Measurements from ENCODE around the gene DOCK10.

The DOCK10 gene

DNA sequence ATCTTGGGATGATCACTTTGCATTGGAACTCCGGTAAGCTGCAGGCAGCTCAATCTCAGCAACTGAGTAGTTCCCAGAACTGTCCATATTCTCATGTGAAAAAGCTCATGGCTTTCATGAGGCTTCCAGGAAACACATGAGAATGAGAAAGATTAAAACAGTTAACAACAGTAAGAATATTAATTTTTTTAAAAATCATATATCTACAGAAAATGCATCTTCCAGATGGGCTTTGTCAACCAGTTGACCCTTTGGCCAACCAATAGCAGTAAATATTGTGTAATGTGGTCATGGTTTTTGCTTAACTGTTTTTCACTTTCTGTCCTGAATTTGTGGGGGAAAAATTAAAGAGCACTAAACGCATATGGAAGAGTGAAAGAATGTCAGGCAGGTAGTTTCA lies 194.9 kb downstream of the DOCK10 start:
- ATAC-seq (ENCODE audit: insufficient read depth, low read depth) (no peak), DNase-seq (no peak)
- no peak overlapping the region for H3K4me3 ChIP-seq (ENCODE audit: low read depth in 1 of 2, low read length in 2 of 2)
- no peak overlapping the region for H3K27ac ChIP-seq (ENCODE audit: low read length)
- H3K9me3 ChIP-seq (ENCODE audit: insufficient read depth, low read length, severe bottlenecking), result no peaks in the 10 kb centered on the region
- no peak overlapping the region for H3K9ac ChIP-seq (ENCODE audit: low read depth, low read length)
- H4K20me1 ChIP-seq (ENCODE audit: insufficient read depth, low read length), result no peaks in the 10 kb centered on the region
- H3K4me1 ChIP-seq (ENCODE audit: insufficient read depth, low read length), result no peaks in the 10 kb centered on the region
- no peak overlapping the region for H2AFZ ChIP-seq (ENCODE audit: low read depth, low read length)
- H3K36me3 ChIP-seq (ENCODE audit: insufficient read depth, low read length), result peaks cover 80% of the 10 kb centered on the region
- no peak overlapping the region for H3K4me2 ChIP-seq (ENCODE audit: insufficient read depth, low read length)
- TF ChIP-seq, protein P1, sequence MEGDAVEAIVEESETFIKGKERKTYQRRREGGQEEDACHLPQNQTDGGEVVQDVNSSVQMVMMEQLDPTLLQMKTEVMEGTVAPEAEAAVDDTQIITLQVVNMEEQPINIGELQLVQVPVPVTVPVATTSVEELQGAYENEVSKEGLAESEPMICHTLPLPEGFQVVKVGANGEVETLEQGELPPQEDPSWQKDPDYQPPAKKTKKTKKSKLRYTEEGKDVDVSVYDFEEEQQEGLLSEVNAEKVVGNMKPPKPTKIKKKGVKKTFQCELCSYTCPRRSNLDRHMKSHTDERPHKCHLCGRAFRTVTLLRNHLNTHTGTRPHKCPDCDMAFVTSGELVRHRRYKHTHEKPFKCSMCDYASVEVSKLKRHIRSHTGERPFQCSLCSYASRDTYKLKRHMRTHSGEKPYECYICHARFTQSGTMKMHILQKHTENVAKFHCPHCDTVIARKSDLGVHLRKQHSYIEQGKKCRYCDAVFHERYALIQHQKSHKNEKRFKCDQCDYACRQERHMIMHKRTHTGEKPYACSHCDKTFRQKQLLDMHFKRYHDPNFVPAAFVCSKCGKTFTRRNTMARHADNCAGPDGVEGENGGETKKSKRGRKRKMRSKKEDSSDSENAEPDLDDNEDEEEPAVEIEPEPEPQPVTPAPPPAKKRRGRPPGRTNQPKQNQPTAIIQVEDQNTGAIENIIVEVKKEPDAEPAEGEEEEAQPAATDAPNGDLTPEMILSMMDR (IDR thresholded peaks at IDR 0.05; ENCODE audit: borderline replicate concordance, extremely low read depth, low read length, poor library complexity, severe bottlenecking), result no peak
- no peak for TF ChIP-seq EZH2 (IDR thresholded peaks at IDR 0.05; ENCODE audit: borderline replicate concordance, low read depth, low read length, severe bottlenecking)
- no peaks in the 10 kb centered on the region for H3K27me3 ChIP-seq (ENCODE audit: insufficient read depth, low read length, poor library complexity)
- no peaks in the 10 kb centered on the region for H3K79me2 ChIP-seq (ENCODE audit: insufficient read depth, low read length)

DNA sequence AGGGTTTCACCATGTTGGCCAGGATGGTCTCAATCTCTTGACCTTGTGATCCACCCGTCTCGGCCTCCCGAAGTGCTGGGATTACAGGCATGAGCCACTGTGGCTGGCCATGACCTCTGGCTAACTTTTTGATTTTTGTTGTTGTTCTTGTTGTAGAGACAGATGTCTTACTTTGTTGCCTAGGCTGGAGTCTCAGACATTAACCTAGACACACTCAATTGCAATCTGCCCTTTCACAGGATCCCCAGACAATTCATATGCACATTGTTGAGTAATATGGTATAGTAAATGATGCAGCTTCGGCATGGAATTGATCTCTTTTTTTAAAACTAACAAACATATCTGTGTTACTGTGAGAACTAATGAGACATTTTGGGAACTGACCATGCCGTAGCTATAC lies 195.6 kb downstream of the DOCK10 start:
- no peak for DNase-seq
- no peaks in the 10 kb centered on the region for H4K20me1 ChIP-seq (ENCODE audit: insufficient read depth, low read length)
- no peak overlapping the region for H3K27ac ChIP-seq (ENCODE audit: low read length)
- H3K4me3 ChIP-seq (ENCODE audit: low read depth in 1 of 2, low read length in 2 of 2), result no peak overlapping the region
- no peaks in the 10 kb centered on the region for H3K4me1 ChIP-seq (ENCODE audit: insufficient read depth, low read length)
- H3K36me3 ChIP-seq (ENCODE audit: insufficient read depth, low read length), result peaks cover 81% of the 10 kb centered on the region
- no peak overlapping the region for H3K9ac ChIP-seq (ENCODE audit: low read depth, low read length)
- H3K27me3 ChIP-seq (ENCODE audit: insufficient read depth, low read length, poor library complexity), result no peaks in the 10 kb centered on the region
- H2AFZ ChIP-seq (ENCODE audit: low read depth, low read length), result no peak overlapping the region
- H3K4me2 ChIP-seq (ENCODE audit: insufficient read depth, low read length), result no peak overlapping the region
- H3K9me3 ChIP-seq (ENCODE audit: insufficient read depth, low read length, severe bottlenecking), result no peaks in the 10 kb centered on the region
- H3K79me2 ChIP-seq (ENCODE audit: insufficient read depth, low read length), result no peaks in the 10 kb centered on the region
- TF ChIP-seq EZH2 (IDR thresholded peaks at IDR 0.05; ENCODE audit: borderline replicate concordance, low read depth, low read length, severe bottlenecking), result no peak
- TF ChIP-seq, protein P1 (IDR thresholded peaks at IDR 0.05; ENCODE audit: borderline replicate concordance, extremely low read depth, low read length, poor library complexity, severe bottlenecking), result no peak
- ATAC-seq (ENCODE audit: insufficient read depth, low read depth), result no peak

DNA sequence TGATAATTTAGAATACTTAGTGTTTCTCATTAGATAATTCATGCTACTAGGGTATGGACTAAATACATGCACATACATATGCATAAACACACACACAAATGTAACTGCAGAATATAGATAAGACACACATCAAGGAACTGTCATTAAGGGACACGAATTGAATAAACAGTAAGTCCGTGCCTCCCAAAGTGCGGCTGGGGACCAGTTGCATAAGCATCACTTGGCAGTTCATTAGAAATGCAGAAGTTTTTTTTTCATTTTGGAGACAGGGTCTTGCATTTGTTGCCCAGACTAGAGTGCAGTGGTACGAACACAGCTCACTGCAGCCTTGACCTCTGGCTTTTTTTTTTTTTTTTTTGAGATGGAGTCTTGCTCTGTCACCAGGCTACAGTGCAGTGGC lies 196.1 kb downstream of the DOCK10 start:
- H3K4me1 ChIP-seq (ENCODE audit: insufficient read depth, low read length), result no peaks in the 10 kb centered on the region
- H3K4me2 ChIP-seq (ENCODE audit: insufficient read depth, low read length), result no peak overlapping the region
- ATAC-seq (ENCODE audit: insufficient read depth, low read depth) (no peak), DNase-seq (no peak)
- H3K4me3 ChIP-seq (ENCODE audit: low read depth in 1 of 2, low read length in 2 of 2), result no peak overlapping the region
- no peak overlapping the region for H3K9ac ChIP-seq (ENCODE audit: low read depth, low read length)
- H2AFZ ChIP-seq (ENCODE audit: low read depth, low read length), result no peak overlapping the region
- H3K79me2 ChIP-seq (ENCODE audit: insufficient read depth, low read length), result no peaks in the 10 kb centered on the region
- H3K27me3 ChIP-seq (ENCODE audit: insufficient read depth, low read length, poor library complexity), result no peaks in the 10 kb centered on the region
- no peaks in the 10 kb centered on the region for H3K9me3 ChIP-seq (ENCODE audit: insufficient read depth, low read length, severe bottlenecking)
- H3K36me3 ChIP-seq (ENCODE audit: insufficient read depth, low read length), result peaks cover 81% of the 10 kb centered on the region
- no peak overlapping the region for H3K27ac ChIP-seq (ENCODE audit: low read length)
- TF ChIP-seq, protein P1 (IDR thresholded peaks at IDR 0.05; ENCODE audit: borderline replicate concordance, extremely low read depth, low read length, poor library complexity, severe bottlenecking), result no peak
- no peak for TF ChIP-seq EZH2 (IDR thresholded peaks at IDR 0.05; ENCODE audit: borderline replicate concordance, low read depth, low read length, severe bottlenecking)
- H4K20me1 ChIP-seq (ENCODE audit: insufficient read depth, low read length), result no peaks in the 10 kb centered on the region

DNA sequence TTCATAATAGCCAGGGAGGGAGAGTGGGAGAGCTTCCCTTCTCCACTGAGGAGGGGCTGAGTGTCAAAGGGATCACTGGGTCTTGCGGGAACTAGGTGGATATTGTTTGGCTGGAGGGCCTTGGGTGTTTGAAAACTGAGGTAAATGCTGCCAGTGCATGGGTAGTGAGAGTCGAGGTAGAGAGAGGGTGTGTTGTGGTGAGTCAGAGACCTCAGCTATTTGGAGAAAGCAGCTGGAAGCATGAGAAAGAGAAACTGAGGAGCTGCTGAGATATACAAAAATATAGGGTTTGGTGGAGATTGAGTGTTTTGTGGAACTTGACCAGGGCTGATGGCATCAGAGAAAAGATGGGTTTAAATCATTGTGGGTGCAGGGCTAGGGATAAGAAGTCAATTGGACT lies 199.1 kb downstream of the DOCK10 start:
- no peak overlapping the region for H3K4me2 ChIP-seq (ENCODE audit: insufficient read depth, low read length)
- DNase-seq (no peak), ATAC-seq (ENCODE audit: insufficient read depth, low read depth) (no peak)
- H3K9ac ChIP-seq (ENCODE audit: low read depth, low read length), result no peak overlapping the region
- H3K27me3 ChIP-seq (ENCODE audit: insufficient read depth, low read length, poor library complexity), result no peaks in the 10 kb centered on the region
- no peaks in the 10 kb centered on the region for H3K4me1 ChIP-seq (ENCODE audit: insufficient read depth, low read length)
- H2AFZ ChIP-seq (ENCODE audit: low read depth, low read length), result no peak overlapping the region
- H3K4me3 ChIP-seq (ENCODE audit: low read depth in 1 of 2, low read length in 2 of 2), result no peak overlapping the region
- no peaks in the 10 kb centered on the region for H3K79me2 ChIP-seq (ENCODE audit: insufficient read depth, low read length)
- no peaks in the 10 kb centered on the region for H4K20me1 ChIP-seq (ENCODE audit: insufficient read depth, low read length)
- no peak for TF ChIP-seq EZH2 (IDR thresholded peaks at IDR 0.05; ENCODE audit: borderline replicate concordance, low read depth, low read length, severe bottlenecking)
- TF ChIP-seq, protein P1 (IDR thresholded peaks at IDR 0.05; ENCODE audit: borderline replicate concordance, extremely low read depth, low read length, poor library complexity, severe bottlenecking), result no peak
- H3K27ac ChIP-seq (ENCODE audit: low read length), result no peak overlapping the region
- H3K36me3 ChIP-seq (ENCODE audit: insufficient read depth, low read length), result peaks cover 81% of the 10 kb centered on the region
- no peaks in the 10 kb centered on the region for H3K9me3 ChIP-seq (ENCODE audit: insufficient read depth, low read length, severe bottlenecking)

Measured in DND-41 (cell line).